HepG2 (cell line): ENCODE data around the gene KLF3. TPM values are rescaled to one million over a fixed set of nuclear protein-coding genes. Genes with fewer than 3 reads are reported as not detected.

Experiments used
- CENPX ChIP-seq: sonication (generic); formaldehyde crosslinking; IDR thresholded peaks from 2 replicates; pipeline ENCODE4 v1.9.0; 2021; ENCODE audit warnings: mild to moderate bottlenecking, missing genetic modification reagents, moderate library complexity
- KDM1A ChIP-seq: IDR thresholded peaks from 2 replicates; pipeline ENCODE4 v1.6.1; 2016; ENCODE audit warnings: missing compliant biosample characterization
- KLF6 ChIP-seq: IDR thresholded peaks from 2 replicates; pipeline ENCODE4 v1.8.0; 2016; ENCODE audit warnings: missing biosample characterization, missing genetic modification reagents
- ZNF253 ChIP-seq: sonication (generic); formaldehyde crosslinking; IDR thresholded peaks from 2 replicates; pipeline ENCODE4 v1.8.0; 2022; ENCODE audit warnings: mild to moderate bottlenecking, missing genetic modification reagents, borderline replicate concordance
- ZNF619 ChIP-seq: sonication (generic); formaldehyde crosslinking; IDR thresholded peaks from 2 replicates; pipeline ENCODE4 v1.4.0; 2020; ENCODE audit warnings: mild to moderate bottlenecking, missing genetic modification reagents
- ZNF747 ChIP-seq: sonication (generic); formaldehyde crosslinking; IDR thresholded peaks from 2 replicates; pipeline ENCODE4 v1.8.1; 2023; ENCODE audit warnings: missing genetic modification reagents, mild to moderate bottlenecking, borderline replicate concordance
- ZNF749 ChIP-seq: sonication (generic); formaldehyde crosslinking; IDR thresholded peaks from 2 replicates; pipeline ENCODE4 v1.8.0; 2022; ENCODE audit warnings: mild to moderate bottlenecking, missing genetic modification reagents, moderate library complexity, borderline replicate concordance
- ZNF776 ChIP-seq: sonication (generic); formaldehyde crosslinking; IDR thresholded peaks from 2 replicates; pipeline ENCODE4 v1.4.0; 2020; ENCODE audit warnings: mild to moderate bottlenecking, missing genetic modification reagents
- ZNF816 ChIP-seq: sonication (generic); formaldehyde crosslinking; IDR thresholded peaks from 2 replicates; pipeline ENCODE4 v1.8.0; 2022; ENCODE audit warnings: missing genetic modification reagents, mild to moderate bottlenecking, borderline replicate concordance
- polyA plus RNA-seq, 8 experiments: library from polyadenylated mRNA; depleted of rRNA in 3 of 8; stranded (reverse) in 7 of 8; unstranded in 1 of 8; fragments of >200 nt; fragmentation: Illumina TruSeq in 4 of 8; extraction: Trizol in 4 of 8; gene quantifications; 2 replicates each; pipeline versions ENCODE4 v1.2.1 to v1.2.3, GENCODE V29; 2011 to 2016; ENCODE audit warnings: low read depth in 4 of 8, missing spikeins in 1 of 8, mixed read lengths in 1 of 8; ENCODE audit not compliant: insufficient read depth in 1 of 8
- total RNA-seq, 5 experiments: library from RNA; depleted of rRNA; stranded (reverse); fragments of >200 nt; fragmentation: Illumina TruSeq; extraction: Trizol; gene quantifications; 2 replicates each; pipeline ENCODE4 v1.2.3, GENCODE V29; 2016; ENCODE audit warnings: low read depth in 1 of 5
- TF ChIP-seq, protein P1 (sequence below): sonication (generic); formaldehyde crosslinking; IDR thresholded peaks from 2 replicates; pipeline ENCODE4 v1.4.0; 2020; ENCODE audit warnings: mild to moderate bottlenecking, low read depth, missing genetic modification reagents
- TF ChIP-seq, protein P2 (sequence below): sonication (generic); formaldehyde crosslinking; IDR thresholded peaks from 2 replicates; pipeline ENCODE4 v1.4.0; 2020; ENCODE audit warnings: mild to moderate bottlenecking, missing genetic modification reagents
- TF ChIP-seq, protein P3 (sequence below): sonication (generic); formaldehyde crosslinking; IDR thresholded peaks from 2 replicates; pipeline ENCODE4 v1.4.0; 2020; ENCODE audit warnings: missing genetic modification reagents
- TF ChIP-seq, protein P4 (sequence below): sonication (generic); formaldehyde crosslinking; IDR thresholded peaks from 2 replicates; pipeline ENCODE4 v1.4.0; 2020; ENCODE audit warnings: missing genetic modification reagents, borderline replicate concordance
- TF ChIP-seq, protein P5 (sequence below): IDR thresholded peaks from 2 replicates; pipeline ENCODE4 v1.6.1; 2018; ENCODE audit warnings: missing genetic modification reagents

Gene KLF3
- total and polyA plus RNA-seq, 2 of the 13 experiments (the other 11 are each of a cell fraction or from before 2014, with no cell fraction given), result 29.1 to 37.8 TPM

DNA sequence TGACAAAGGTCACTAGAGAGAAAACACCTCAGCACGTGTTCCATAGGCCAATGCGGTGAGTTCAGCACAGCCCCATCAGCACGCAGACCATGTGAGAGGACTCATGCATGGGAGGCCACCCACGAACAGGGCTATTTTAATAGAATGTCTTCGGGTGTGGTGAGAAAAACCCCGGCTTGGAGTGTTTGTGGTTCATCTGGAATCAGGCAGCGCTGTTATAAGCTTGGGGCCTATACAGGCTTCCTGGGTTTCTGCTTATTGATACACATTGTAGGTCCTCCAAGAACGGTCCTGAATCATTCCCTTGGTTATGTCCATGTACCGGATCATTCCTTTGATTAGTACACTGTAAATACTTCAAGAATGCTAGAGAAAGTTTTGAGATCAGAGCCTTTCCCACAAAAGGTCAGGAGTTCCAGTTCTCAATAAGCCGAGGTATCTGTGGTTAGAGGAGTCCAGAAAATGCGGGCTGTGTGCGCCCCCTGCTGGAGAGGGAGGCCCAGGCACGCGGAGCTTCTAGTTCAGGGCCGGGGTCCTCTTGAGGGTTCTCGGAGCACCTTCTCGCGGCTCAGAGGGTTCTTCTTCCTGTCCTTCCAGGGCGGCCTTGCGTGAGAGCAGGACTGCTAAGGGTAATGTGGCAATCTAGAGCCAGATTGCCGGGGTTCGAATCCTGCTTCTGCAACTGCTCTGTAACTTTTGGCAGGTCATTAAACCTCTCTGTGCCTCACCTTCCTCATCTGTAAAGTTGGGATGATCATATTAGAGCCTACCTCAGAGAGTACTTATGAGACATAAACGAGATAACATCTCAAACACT lies 67.0 kb downstream of the KLF3 start (continued):
- TF ChIP-seq, protein P1, sequence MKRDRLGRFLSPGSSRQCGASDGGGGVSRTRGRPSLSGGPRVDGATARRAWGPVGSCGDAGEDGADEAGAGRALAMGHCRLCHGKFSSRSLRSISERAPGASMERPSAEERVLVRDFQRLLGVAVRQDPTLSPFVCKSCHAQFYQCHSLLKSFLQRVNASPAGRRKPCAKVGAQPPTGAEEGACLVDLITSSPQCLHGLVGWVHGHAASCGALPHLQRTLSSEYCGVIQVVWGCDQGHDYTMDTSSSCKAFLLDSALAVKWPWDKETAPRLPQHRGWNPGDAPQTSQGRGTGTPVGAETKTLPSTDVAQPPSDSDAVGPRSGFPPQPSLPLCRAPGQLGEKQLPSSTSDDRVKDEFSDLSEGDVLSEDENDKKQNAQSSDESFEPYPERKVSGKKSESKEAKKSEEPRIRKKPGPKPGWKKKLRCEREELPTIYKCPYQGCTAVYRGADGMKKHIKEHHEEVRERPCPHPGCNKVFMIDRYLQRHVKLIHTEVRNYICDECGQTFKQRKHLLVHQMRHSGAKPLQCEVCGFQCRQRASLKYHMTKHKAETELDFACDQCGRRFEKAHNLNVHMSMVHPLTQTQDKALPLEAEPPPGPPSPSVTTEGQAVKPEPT (CRISPR knock-in tag), result no peak
- TF ChIP-seq CENPX (CRISPR knock-in tag) (no peak), ZNF253 (CRISPR knock-in tag) (no peak), ZNF619 (no peak), KDM1A (CRISPR knock-in tag) (no peak), ZNF816 (CRISPR knock-in tag) (no peak), KLF6 (CRISPR knock-in tag) (no peak), ZNF749 (CRISPR knock-in tag) (no peak), ZNF747 (CRISPR knock-in tag) (0 out of 2 replicates have a peak, but pooled peaks have one; percentile 26), ZNF776 (CRISPR knock-in tag) (no peak)
- TF ChIP-seq, protein P2, sequence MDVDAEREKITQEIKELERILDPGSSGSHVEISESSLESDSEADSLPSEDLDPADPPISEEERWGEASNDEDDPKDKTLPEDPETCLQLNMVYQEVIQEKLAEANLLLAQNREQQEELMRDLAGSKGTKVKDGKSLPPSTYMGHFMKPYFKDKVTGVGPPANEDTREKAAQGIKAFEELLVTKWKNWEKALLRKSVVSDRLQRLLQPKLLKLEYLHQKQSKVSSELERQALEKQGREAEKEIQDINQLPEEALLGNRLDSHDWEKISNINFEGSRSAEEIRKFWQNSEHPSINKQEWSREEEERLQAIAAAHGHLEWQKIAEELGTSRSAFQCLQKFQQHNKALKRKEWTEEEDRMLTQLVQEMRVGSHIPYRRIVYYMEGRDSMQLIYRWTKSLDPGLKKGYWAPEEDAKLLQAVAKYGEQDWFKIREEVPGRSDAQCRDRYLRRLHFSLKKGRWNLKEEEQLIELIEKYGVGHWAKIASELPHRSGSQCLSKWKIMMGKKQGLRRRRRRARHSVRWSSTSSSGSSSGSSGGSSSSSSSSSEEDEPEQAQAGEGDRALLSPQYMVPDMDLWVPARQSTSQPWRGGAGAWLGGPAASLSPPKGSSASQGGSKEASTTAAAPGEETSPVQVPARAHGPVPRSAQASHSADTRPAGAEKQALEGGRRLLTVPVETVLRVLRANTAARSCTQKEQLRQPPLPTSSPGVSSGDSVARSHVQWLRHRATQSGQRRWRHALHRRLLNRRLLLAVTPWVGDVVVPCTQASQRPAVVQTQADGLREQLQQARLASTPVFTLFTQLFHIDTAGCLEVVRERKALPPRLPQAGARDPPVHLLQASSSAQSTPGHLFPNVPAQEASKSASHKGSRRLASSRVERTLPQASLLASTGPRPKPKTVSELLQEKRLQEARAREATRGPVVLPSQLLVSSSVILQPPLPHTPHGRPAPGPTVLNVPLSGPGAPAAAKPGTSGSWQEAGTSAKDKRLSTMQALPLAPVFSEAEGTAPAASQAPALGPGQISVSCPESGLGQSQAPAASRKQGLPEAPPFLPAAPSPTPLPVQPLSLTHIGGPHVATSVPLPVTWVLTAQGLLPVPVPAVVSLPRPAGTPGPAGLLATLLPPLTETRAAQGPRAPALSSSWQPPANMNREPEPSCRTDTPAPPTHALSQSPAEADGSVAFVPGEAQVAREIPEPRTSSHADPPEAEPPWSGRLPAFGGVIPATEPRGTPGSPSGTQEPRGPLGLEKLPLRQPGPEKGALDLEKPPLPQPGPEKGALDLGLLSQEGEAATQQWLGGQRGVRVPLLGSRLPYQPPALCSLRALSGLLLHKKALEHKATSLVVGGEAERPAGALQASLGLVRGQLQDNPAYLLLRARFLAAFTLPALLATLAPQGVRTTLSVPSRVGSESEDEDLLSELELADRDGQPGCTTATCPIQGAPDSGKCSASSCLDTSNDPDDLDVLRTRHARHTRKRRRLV (CRISPR knock-in tag), result 0 out of 2 replicates have a peak, but pooled peaks have one; percentile 55
- TF ChIP-seq, protein P3, sequence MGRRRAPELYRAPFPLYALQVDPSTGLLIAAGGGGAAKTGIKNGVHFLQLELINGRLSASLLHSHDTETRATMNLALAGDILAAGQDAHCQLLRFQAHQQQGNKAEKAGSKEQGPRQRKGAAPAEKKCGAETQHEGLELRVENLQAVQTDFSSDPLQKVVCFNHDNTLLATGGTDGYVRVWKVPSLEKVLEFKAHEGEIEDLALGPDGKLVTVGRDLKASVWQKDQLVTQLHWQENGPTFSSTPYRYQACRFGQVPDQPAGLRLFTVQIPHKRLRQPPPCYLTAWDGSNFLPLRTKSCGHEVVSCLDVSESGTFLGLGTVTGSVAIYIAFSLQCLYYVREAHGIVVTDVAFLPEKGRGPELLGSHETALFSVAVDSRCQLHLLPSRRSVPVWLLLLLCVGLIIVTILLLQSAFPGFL, result no peak
- TF ChIP-seq, protein P4, sequence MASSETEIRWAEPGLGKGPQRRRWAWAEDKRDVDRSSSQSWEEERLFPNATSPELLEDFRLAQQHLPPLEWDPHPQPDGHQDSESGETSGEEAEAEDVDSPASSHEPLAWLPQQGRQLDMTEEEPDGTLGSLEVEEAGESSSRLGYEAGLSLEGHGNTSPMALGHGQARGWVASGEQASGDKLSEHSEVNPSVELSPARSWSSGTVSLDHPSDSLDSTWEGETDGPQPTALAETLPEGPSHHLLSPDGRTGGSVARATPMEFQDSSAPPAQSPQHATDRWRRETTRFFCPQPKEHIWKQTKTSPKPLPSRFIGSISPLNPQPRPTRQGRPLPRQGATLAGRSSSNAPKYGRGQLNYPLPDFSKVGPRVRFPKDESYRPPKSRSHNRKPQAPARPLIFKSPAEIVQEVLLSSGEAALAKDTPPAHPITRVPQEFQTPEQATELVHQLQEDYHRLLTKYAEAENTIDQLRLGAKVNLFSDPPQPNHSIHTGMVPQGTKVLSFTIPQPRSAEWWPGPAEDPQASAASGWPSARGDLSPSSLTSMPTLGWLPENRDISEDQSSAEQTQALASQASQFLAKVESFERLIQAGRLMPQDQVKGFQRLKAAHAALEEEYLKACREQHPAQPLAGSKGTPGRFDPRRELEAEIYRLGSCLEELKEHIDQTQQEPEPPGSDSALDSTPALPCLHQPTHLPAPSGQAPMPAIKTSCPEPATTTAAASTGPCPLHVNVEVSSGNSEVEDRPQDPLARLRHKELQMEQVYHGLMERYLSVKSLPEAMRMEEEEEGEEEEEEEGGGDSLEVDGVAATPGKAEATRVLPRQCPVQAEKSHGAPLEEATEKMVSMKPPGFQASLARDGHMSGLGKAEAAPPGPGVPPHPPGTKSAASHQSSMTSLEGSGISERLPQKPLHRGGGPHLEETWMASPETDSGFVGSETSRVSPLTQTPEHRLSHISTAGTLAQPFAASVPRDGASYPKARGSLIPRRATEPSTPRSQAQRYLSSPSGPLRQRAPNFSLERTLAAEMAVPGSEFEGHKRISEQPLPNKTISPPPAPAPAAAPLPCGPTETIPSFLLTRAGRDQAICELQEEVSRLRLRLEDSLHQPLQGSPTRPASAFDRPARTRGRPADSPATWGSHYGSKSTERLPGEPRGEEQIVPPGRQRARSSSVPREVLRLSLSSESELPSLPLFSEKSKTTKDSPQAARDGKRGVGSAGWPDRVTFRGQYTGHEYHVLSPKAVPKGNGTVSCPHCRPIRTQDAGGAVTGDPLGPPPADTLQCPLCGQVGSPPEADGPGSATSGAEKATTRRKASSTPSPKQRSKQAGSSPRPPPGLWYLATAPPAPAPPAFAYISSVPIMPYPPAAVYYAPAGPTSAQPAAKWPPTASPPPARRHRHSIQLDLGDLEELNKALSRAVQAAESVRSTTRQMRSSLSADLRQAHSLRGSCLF (CRISPR knock-in tag), result no peak
- TF ChIP-seq, protein P5, sequence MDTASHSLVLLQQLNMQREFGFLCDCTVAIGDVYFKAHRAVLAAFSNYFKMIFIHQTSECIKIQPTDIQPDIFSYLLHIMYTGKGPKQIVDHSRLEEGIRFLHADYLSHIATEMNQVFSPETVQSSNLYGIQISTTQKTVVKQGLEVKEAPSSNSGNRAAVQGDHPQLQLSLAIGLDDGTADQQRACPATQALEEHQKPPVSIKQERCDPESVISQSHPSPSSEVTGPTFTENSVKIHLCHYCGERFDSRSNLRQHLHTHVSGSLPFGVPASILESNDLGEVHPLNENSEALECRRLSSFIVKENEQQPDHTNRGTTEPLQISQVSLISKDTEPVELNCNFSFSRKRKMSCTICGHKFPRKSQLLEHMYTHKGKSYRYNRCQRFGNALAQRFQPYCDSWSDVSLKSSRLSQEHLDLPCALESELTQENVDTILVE (CRISPR knock-in tag), result no peak
